Stimulated activated CD4-positive, alpha-beta T cell treated with anti-CD3 and anti-CD28 coated beads, TNF-alpha, amount 100 ng/mL, for 4 hours (primary cell): ENCODE measurements around the gene KCNC2.

Source experiments
- DNase-seq, 3 experiments: peaks; one replicate each; pipeline ENCODE4 v3.0.0-alpha.2; 2020; ENCODE audit warnings: low read depth in 3 of 3

KCNC2 gene

DNA sequence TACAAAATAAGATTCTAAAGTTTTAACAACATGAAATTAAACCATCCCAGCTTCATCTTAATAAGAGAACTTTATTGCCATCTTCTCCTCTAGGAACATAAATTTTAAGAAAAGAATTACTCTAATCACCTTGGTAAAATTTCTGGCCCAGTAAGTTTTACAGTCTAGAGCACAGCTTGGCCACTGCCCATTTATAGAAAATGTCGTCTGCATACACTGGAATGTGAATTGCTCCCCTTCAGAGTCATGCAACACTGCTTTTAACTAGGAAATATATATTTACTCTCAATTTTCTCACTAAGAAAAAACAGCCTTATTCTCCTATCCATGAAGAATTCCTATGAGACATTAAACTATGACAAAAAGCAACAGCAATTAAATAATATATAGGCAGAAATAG, 48.2 kb downstream of the KCNC2 start:
- DNase-seq, result no peak

DNA sequence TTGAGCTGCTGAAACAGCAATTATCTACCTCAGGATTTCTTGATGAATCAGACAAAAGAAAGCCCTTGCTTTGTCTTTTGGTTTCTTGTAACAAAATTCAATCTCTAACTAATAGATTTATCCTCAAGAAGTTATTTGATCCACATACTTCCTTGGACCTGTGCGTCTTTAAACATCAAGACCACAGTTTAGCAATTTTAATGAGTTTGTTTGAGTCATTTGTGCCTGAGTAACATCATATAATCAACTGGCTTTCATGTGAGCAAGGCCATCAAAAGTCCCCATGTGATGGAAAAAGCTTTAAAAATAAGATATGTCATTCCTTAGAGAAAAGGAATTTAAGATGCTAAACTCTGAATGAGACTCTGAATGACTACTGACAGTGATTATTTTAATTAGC, 52.3 kb downstream of the KCNC2 start:
- no peak for DNase-seq

DNA sequence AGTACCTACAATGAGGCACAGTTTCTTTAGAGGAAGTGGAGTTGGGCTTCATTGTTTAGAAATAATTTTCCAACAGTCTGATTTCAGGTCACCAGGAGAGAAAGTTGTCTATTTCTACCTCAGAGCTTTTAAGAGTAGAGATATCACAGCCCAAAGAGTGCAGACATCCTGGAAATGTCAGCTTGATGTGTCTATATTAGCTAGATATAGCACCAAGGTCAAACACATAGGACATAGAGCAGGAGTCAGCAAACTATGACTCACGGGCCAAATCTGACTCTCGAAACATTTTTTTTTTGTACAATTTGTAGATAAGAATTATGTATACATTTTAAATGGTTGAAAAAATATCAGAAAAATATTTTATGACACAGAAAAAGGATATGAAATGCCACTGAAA, 53.7 kb downstream of the KCNC2 start:
- no peak for DNase-seq

DNA sequence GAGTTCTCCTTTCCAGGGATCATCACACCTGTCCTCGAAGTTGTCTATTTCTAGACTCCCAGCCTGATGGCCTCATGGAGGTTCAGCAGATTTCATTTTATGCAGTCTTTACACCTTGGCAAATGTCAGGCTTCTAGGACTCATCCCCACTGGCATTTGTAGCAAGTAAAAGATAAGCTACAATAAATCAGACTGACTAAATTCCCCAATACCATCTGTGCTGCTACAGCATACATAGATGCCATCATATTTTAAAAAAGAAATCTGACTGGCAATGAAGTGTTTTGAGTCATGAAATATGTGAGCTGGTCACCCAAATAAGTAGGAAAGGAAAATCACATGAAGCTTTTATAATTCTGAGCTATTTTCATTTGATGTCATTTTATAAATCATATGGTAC, 55.3 kb downstream of the KCNC2 start:
- no peak for DNase-seq

DNA sequence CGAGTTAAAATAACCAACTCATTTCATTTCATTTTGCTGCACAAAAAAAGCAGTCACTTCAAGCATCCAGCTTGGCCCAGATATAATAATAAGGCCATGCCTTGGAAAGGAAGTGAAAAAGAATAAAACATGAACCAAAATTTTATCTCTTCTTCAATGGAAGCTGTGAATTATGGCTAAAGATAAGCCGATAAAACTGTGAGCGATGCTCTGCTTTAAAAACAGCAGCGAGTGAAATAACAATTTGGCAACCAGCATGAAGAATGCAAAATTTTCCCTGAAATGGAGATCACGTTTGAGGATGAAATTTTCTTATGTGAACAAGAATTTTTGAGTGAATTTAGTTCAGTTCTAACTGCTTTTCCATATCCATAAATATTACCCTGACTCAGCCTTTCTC, 70.4 kb downstream of the KCNC2 start:
- DNase-seq, result no peak

DNA sequence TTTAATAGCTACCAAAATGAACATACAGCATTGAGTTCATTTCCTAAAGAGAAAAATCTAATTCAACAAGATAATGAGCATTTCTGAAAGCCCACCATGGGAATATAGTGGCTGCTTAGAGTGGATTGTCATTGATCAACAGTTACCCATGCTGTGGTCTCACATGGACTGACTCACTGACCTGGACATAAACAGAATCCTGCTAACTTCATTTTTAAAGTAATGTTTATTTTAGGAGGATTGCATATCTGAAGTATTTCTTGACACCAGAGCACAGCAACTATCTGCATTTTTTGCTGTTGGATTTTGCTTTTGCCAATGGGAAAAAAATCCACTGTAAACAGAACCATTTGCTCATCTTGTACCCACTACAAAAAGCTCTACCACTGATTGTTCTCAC, 71.7 kb downstream of the KCNC2 start:
- no peak for DNase-seq

DNA sequence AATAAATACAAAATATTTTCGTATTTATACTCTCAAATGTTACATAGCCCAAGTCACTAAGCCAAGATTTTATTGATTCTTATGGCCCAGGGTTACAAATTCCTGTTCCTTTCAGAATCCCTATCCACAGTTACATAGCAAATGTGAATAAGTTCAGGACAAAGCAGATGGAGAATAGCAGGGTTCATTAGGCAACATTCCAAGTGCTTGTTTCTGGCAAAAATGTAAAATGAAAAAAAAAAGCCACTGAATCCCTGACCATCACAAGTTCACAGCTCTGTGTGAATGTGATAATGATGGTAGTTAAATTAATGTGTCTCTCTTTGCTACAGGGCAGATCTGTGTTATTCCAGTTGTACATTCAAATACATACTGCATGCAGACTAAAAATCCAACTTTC, 74.6 kb downstream of the KCNC2 start:
- no peak for DNase-seq

DNA sequence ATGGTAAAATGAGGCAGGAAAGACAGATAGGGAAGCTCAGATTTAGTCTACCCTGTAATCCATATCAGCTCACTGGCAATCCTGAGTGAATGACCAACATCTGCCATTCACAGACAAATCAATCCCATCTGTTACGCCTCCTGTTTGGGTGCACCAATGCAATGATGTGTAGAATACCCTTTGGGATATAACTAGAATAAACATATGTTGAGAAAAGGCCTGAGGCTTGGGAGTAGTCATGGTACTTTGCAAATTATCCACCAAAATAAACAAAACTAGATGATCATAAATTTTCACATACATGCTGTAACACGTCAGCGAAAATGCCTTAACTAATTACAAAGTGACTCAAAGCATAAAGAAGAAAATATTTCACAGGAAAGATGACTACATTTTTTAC, 78.8 kb downstream of the KCNC2 start:
- DNase-seq, result no peak

DNA sequence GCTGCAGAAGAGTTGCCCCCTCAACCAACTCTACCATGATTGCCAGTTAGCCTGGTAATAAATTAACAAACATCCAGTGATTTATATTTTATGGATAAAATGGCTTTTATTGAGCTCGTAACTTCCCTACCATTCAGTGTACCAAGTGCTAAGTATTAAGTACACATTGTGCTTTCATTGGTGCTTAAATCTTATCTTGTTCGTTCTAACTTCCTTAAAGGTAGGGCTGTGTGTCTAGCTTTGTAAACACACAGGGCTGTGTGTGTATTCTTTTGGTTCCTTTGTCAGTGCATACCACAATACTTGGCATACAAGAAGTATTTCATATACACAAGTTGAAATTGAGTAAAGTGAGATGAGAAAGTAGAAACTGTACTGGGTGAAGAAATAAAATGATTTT, 80.4 kb downstream of the KCNC2 start:
- DNase-seq, result no peak

DNA sequence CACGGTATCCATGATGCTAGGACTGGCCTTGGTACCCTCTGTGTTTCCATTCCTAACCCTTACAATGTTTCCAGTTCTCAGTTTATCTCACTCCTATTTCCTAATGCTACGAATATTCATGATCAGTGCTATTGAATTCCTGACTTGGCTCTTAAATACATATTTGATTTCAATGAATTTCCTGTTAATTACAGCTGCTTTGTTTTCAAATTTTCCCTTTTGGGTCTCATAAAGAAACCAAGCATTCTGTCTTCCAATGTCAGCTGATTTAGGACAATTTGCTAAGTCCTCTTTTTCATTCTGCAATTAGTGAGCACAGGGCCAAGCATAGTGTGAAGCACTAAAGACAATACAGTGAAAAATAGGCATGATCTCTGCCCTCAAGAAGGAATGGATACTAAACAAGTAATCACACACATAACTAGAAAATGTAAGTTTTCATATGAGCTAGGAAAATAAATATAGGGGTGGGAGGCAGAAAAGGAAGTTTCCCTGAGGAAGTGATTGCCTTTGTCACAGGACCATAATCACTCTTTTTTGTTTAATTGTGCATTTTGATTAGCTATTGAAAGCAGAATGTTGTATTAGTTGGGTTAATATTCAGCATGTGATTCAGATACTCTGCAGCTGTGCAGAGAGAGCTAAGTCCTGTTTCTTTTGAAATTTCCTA, 88.5 kb downstream of the KCNC2 start:
- no peak for DNase-seq

DNA sequence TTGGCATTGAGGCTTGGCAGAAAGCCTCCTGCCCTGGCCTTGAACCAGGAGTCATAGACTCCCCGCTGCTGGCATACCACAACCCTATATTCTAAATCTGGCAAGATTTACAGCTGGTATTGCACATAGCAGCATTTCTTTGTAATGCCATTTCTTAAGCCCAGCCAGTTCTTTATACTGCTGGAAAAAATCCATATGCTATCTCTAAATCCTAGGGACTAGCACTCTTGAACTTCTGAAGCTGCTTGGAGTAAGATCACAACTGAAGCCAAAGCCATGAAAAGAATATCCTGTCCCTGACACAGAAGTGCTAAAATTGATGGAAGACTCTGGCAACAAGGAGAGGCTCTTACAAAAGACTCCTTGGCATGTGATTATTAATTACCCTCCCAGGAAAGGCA, 89.3 kb downstream of the KCNC2 start:
- DNase-seq, result no peak

DNA sequence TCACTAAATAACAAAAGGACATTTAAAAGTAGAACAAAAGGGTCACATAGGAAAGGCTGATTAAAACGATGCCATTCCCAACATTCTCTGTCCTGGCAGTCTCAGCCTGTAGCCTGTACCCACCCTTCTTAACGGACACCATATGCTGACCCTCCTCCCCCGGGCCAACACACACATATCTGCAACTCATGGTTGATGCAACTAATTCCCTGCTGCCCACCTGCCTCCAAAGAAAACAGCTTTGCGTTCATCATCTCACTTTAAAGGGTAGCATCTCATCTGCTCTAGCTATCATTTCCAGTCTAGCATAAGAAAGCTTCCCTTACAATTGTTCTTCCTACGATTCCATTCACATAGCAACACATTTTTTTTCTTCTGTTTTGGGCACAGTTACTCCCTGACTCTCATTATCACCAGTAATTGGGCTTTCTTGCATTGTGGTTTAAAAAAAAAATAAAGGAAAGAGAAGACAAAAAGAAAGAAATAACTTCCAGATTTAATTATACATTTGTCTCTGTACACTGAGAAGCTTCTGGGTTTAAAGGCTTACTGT, 92.9 kb downstream of the KCNC2 start:
- DNase-seq, result no peak

DNA sequence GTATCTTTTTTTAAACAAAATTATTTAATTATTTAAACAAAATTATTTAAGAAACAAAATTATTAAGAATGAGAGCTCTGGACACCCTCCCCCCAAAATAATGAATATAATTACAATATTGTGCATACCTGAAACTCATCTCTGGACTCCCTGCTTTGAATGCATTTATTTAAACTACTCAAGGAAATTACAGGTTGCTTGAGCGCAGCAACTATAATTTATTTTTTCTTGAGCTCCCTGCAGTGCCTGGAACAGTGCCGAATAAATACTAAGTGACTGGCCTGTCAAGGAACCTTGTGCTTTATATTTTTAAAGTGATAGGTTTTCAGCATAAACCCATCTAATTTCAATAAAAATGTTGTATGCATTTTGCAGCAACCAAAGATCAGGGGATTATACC, 93.9 kb downstream of the KCNC2 start:
- DNase-seq, result no peak

DNA sequence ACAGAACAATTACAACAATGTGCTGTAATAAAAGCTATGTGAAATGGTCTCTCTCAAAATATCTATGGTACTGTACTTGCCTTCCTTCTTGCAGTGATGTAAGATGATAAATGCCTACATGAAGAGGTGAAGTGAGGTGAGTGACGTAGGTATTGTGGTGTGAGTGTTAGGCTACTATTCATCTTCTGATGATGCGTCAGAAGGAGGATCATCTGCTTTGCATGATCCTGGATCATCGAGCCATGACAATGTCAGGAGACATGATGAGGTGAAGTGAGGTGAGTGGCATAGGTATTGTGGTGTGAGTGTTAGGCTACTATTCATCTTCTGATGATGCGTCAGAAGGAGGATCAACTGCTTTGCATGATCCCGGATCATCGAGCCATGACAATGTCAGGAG, 105.8 kb downstream of the KCNC2 start:
- no peak for DNase-seq

DNA sequence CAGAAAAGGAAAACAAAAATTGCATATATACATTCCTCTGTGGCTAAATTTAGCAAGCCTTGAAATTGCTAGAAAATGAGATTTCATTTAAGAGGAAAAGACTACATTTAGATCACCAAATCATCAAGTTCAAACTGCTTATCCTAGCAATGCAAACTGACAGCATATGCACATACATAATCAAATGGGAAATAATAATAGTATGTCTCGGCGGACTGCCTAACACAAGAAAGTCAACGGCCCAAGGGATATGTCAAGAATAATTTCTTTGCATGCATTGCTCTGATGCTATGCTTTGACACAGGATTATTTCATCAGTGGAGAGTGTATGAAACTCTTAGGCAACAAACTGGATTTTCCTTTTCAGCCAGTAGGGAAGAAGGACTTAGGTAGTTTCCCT, 107.9 kb downstream of the KCNC2 start:
- DNase-seq, result no peak

DNA sequence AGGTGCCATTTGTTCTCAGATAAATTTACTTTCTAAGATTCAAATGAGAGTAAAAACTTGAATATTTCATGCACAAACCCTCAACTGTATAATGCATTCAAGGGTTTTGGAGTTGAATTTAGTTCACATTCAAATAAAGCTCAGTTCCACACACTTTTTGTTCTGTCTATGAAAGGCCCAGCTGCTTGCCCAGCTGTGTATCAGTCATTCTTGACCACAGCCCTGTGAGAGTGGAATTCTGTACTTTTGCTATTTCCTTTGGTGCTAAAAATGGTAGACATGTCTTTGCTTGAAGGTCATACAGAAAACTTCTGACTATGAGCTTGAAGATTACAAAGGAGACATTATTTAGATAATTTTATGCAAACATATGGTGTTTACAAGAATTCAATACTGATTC, 110.4 kb downstream of the KCNC2 start:
- DNase-seq, result no peak

DNA sequence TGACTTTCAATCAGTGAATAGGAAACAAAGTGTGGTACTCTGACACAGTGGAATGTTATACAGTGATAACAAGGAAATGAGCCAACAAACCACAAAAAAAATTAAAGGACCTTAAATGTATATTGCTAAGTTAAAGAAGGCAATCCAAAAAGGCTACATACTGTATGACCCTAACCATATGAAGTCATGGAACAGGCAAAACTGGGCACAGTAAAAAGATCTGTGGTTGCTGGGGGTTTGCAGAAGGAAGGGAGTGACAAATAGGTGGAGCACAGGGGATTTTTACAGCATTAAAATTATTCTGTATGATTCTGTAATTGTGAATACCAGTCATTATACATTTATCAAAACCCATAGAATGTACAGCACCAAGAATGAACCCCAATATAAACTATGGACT, 112.6 kb downstream of the KCNC2 start:
- DNase-seq, result no peak

DNA sequence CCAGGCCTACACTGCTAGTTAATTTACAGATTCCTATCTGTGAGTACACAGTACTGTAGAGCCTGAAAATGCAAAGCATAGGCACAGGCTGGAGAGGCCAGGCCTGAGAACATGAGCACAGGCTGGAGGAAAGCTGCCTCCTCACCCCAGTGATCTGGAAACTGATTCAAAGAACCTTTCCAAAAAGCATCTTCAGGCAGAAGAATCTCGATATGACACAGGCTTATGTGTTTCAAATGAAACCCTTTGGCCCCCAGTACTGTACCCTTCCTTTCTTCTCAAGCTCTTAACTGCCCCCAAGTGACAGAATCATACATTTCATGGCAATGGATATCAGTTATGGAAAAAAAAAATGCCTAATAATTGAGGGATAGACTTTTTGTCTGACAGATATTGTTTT, 122.0 kb downstream of the KCNC2 start:
- DNase-seq, result no peak

DNA sequence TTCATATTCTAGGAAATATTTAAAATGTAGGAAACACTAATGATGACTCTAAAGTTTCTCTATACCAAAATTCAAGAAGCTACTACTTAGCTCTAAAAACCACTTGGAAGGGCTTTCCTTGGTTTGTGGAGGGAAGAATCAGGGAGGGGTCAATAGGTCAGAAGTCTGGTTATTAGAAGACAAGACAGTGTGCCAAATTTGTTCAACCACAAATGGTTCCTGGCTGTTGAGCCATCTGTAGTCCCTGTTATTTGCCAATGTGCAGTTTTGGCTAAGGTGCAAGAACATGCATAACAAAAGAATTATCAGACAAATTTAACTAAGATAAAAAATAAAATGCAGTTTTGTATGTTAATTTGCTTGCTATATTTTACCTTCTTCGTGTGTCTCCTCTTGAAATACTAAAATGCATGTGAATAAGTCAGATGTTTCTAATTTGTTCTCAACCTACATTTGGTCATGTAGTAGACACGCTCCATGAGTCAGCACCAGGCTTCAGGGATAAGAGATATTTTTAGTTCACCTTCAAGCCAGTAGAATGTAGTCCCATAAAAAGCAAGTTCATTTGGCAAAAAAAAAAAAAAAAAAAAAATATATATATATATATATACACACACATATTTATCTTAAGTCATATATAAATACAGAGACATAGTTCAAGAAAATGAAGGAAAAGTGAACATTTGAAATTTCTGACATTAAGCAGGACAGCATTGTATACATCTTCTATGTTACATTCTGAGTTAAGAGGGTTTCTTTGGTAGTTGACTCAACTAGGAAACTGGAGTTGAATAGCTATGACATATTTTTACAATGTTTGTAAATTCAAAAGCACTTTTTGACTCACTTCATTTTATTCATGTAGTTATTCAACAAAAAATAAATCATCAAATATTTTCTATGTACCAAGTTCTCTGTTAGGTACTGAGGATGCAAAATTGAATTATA, 123.3 kb downstream of the KCNC2 start:
- no peak for DNase-seq

DNA sequence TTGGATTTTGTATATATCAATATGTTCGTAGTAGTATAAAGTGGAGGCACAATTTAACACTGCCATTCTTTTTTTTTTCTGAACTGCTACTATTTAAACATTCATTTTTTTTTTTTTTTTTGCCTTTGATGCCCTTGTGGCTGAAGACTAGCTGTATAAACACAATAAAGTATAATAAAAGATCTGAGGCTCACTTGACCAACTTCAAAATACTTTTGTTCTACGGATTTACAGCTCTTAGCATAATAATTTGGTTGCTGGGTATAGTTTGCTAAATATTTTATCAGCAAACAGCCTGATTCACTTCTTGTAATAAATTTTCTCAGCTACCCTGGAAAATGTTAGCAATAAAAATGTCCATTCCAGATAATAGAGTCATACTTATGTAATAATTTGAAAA, 128.3 kb downstream of the KCNC2 start:
- DNase-seq, result no peak

DNA sequence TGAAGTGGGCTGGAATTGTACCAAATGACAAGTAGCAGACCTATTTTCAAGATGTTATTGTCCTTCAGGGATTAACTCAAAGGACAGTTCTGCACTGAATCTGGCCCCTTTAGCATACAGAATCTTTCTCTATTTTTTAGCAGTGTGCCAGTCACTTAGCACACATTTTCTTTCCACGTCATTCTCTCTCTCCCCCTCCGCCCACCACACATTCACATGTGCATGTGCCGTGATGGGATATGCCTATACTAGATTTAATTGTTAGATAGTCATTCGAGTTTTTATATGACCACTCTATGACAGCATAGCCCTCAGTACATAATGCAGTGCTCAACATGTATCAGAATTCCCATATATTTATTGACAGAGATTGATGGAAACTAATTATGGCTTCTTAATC, 129.1 kb downstream of the KCNC2 start:
- DNase-seq, result no peak

DNA sequence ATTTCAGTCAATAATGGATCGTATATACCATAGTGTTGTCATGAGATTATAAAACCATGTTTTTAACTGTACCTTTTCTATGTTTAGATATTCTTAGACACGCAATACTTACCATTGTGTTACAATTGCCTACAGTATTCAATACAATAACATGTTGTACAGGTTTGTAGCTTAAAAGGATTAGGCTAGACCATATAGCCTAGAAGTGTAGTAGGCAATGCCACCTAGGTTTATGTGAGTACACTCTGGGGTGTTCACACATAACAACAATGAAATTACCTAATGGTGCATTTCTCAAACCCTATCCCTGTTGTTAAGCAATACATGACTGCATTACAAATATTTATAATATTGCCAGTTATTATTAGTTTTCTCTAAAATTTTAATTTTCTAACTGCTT, 144.2 kb downstream of the KCNC2 start:
- no peak for DNase-seq

DNA sequence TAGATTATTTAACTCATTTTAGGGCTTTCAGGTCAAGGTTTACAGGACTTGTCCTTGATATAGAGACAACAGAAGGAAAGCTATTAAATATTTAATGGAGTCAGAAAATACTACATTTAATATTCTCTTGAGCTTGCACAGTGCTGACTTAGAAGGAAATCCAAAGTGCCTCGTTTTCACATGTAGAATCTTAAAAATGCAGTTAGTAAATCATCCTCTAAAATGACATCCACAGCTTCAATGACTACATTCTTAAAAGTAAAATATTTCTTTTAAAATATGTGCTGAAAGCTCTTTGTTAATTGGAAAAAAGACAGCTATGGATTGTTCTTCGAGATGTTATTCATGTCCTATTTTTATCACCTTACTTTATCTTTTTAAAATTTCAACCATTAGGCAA, 146.9 kb downstream of the KCNC2 start:
- no peak for DNase-seq
